ENCODE measurements around the gene CTSA. TPM values are rescaled to one million over a fixed set of nuclear protein-coding genes. Genes with fewer than 3 reads are reported as not detected.

The CTSA gene
- total RNA-seq, 6 donors from 2014 or later, result 109 to 176 (median 155) TPM

- Histone ChIP-seq H3K36me3 (peaks cover 19 to 91% (median 69%) of the 10 kb centered on the region in 4 donors), H3K4me1 (peaks cover 0 to 6% (median 0%) of the 10 kb centered on the region in 4 donors), H3K9me3 (no peaks in the 10 kb centered on the region), H3K4me3 (no peak overlapping the region), H3K27me3 (no peaks in the 10 kb centered on the region), H3K27ac (no peak overlapping the region)
- TF ChIP-seq POLR2A (IDR thresholded peaks at IDR 0.05) (no peak), EP300 (IDR thresholded peaks at IDR 0.05) (no peak), POLR2AphosphoS5 (IDR thresholded peaks at IDR 0.05) (no peak)
- no peak for DNase-seq
- no peak for ATAC-seq (ENCODE audit: low FRiP score in 2 of 2)
These were observed 45.7 kb upstream of the CTSA start for GRCh38 chr20:45845452-45845851.

GRCh38 chr20:45848421-45848820 lies 42.7 kb upstream of the CTSA start:
- H3K4me3 ChIP-seq, result no peak overlapping the region
- TF ChIP-seq POLR2AphosphoS5 (IDR thresholded peaks at IDR 0.05), result no peak
- TF ChIP-seq CTCF (IDR thresholded peaks at IDR 0.05), result no peak
- TF ChIP-seq EP300 (IDR thresholded peaks at IDR 0.05), result no peak
- no peak for TF ChIP-seq POLR2A (IDR thresholded peaks at IDR 0.05)
- H3K9me3 ChIP-seq, result no peaks in the 10 kb centered on the region
- no peaks in the 10 kb centered on the region for H3K4me1 ChIP-seq
- ATAC-seq (ENCODE audit: low FRiP score in 2 of 2) (no peak), DNase-seq (no peak)
- H3K36me3 ChIP-seq, result peaks cover 13 to 88% (median 46%) of the 10 kb centered on the region in 4 donors
- H3K27me3 ChIP-seq, result no peaks in the 10 kb centered on the region
- 93 to 94% methylated on average over 6 to 8 of the region's 8 CpGs for WGBS, 2 donors
- no peak overlapping the region for H3K27ac ChIP-seq

GRCh38 chr20:45848969-45849582 lies 42.1 kb upstream of the CTSA start:
- H3K4me3 ChIP-seq, result no peak overlapping the region
- TF ChIP-seq POLR2A (IDR thresholded peaks at IDR 0.05), result no peak
- no peak for TF ChIP-seq CTCF (IDR thresholded peaks at IDR 0.05)
- TF ChIP-seq POLR2AphosphoS5 (IDR thresholded peaks at IDR 0.05), result no peak
- no peak for TF ChIP-seq EP300 (IDR thresholded peaks at IDR 0.05)
- H3K9me3 ChIP-seq, result no peaks in the 10 kb centered on the region
- WGBS, 2 donors, result 94 to 95% methylated on average over 8 of the region's 8 CpGs
- H3K36me3 ChIP-seq, result peaks cover 12 to 88% (median 42%) of the 10 kb centered on the region in 4 donors
- no peaks in the 10 kb centered on the region for H3K27me3 ChIP-seq
- ATAC-seq (ENCODE audit: low FRiP score in 2 of 2) (no peak), DNase-seq (no peak)
- H3K27ac ChIP-seq, result no peak overlapping the region
- H3K4me1 ChIP-seq, result peaks cover 0 to 1% (median 0%) of the 10 kb centered on the region in 4 donors

- DNase-seq, result no peak
- peaks cover 3 to 82% (median 34%) of the 10 kb centered on the region in 4 donors for H3K36me3 ChIP-seq
- no peak for TF ChIP-seq POLR2AphosphoS5 (IDR thresholded peaks at IDR 0.05)
- no peak for TF ChIP-seq POLR2A (IDR thresholded peaks at IDR 0.05)
- TF ChIP-seq EP300 (IDR thresholded peaks at IDR 0.05), result no peak
- no peak for TF ChIP-seq CTCF (IDR thresholded peaks at IDR 0.05)
- H3K4me1 ChIP-seq, result peaks cover 6 to 13% (median 8%) of the 10 kb centered on the region in 4 donors
- H3K27ac ChIP-seq, result no peak overlapping the region
- no peak for ATAC-seq (ENCODE audit: low FRiP score in 2 of 2)
- WGBS, 2 donors, result 93 to 100% methylated on average over 1 to 2 of the region's 2 CpGs
- no peaks in the 10 kb centered on the region for H3K9me3 ChIP-seq
- no peak overlapping the region for H3K4me3 ChIP-seq
- H3K27me3 ChIP-seq, result no peaks in the 10 kb centered on the region
These were observed 40.9 kb upstream of the CTSA start for GRCh38 chr20:45850238-45850637.

GRCh38 chr20:45850926-45851325 lies 40.2 kb upstream of the CTSA start:
- DNase-seq, result no peak
- 100% methylated on average over 1 of the region's 1 CpG for WGBS, 2 donors

More at GRCh38 chr20:45850926-45851325, 40.2 kb upstream of the CTSA start:
- Histone ChIP-seq H3K27me3 (no peaks in the 10 kb centered on the region), H3K36me3 (peaks cover 3 to 75% (median 28%) of the 10 kb centered on the region in 4 donors), H3K9me3 (no peaks in the 10 kb centered on the region), H3K4me1 (peaks cover 13 to 20% (median 15%) of the 10 kb centered on the region in 4 donors), H3K4me3 (no peak overlapping the region), H3K27ac (no peak overlapping the region)
- no peak for ATAC-seq (ENCODE audit: low FRiP score in 2 of 2)
- TF ChIP-seq CTCF (IDR thresholded peaks at IDR 0.05), result no peak
- no peak for TF ChIP-seq POLR2A (IDR thresholded peaks at IDR 0.05)
- no peak for TF ChIP-seq POLR2AphosphoS5 (IDR thresholded peaks at IDR 0.05)
- no peak for TF ChIP-seq EP300 (IDR thresholded peaks at IDR 0.05)

Data from upper lobe of left lung (tissue), 6 donors.